Fibroblast of lung (primary cell): Measurements from ENCODE around the gene MOGAT1. TPM values are rescaled to one million over a fixed set of nuclear protein-coding genes. Genes with fewer than 3 reads are reported as not detected.

Experiments
- DNase-seq, 2 donors: peaks; one replicate each; pipeline versions ENCODE4 v3.0.0 to v3.0.0-alpha.2; 2010; ENCODE audit warnings: low read depth in 2 of 2
- H2AFZ ChIP-seq: 2 replicates; pipeline ENCODE4 v1.5.1; 2012; ENCODE audit warnings: low read length, control low read depth, inconsistent platforms
- H3K27ac ChIP-seq: 2 replicates; pipeline ENCODE4 v1.5.1; 2011; ENCODE audit warnings: low read length, control low read depth; ENCODE audit not compliant: insufficient read depth
- H3K27me3 ChIP-seq: 2 replicates; pipeline ENCODE4 v1.5.1; 2011; ENCODE audit warnings: mild to moderate bottlenecking, low read length; ENCODE audit not compliant: control insufficient read depth, insufficient read depth
- H3K36me3 ChIP-seq: 2 replicates; pipeline ENCODE4 v1.5.1; 2011; ENCODE audit warnings: low read length; ENCODE audit not compliant: control insufficient read depth, insufficient read depth
- H3K4me1 ChIP-seq: 2 replicates; pipeline ENCODE4 v1.5.1; 2011; ENCODE audit warnings: low read length; ENCODE audit not compliant: control insufficient read depth, insufficient read depth; ENCODE audit errors: extremely low read depth
- H3K4me2 ChIP-seq: 2 replicates; pipeline ENCODE4 v1.5.1; 2011; ENCODE audit warnings: low read length, control low read depth; ENCODE audit not compliant: insufficient read depth; ENCODE audit errors: extremely low read depth
- H3K4me3 ChIP-seq, 4 experiments: fragments of 200-600 bp in 1 of 4; sonication (generic) in 1 of 4; replicated peaks in 1 of 4; 2 replicates each; pipeline ENCODE4 v1.5.1; 2011 to 2016; ENCODE audit warnings: low read length in 4 of 4, low read depth in 3 of 4, mild to moderate bottlenecking in 3 of 4, control low read depth in 2 of 4, inconsistent platforms in 1 of 4, mixed read lengths in 1 of 4; ENCODE audit not compliant: insufficient read depth in 1 of 4; ENCODE audit errors: control extremely low read depth in 1 of 4
- H3K79me2 ChIP-seq: 2 replicates; pipeline ENCODE4 v1.5.1; 2012; ENCODE audit warnings: mild to moderate bottlenecking, low read length, inconsistent platforms; ENCODE audit not compliant: control insufficient read depth, insufficient read depth
- H3K9ac ChIP-seq: 2 replicates; pipeline ENCODE4 v1.5.1; 2011; ENCODE audit warnings: mild to moderate bottlenecking, low read length, control low read depth; ENCODE audit not compliant: insufficient read depth
- H3K9me3 ChIP-seq: 2 replicates; pipeline ENCODE4 v1.5.1; 2012; ENCODE audit warnings: low read depth, low read length; ENCODE audit not compliant: control insufficient read depth, insufficient read depth
- H4K20me1 ChIP-seq: 2 replicates; pipeline ENCODE4 v1.5.1; 2011; ENCODE audit warnings: low read length; ENCODE audit not compliant: control insufficient read depth, insufficient read depth; ENCODE audit errors: extremely low read depth
- EZH2 ChIP-seq: IDR thresholded peaks from 2 replicates; pipeline ENCODE4 v1.5.1; 2012; ENCODE audit warnings: low read length, control low read depth, mild to moderate bottlenecking; ENCODE audit errors: missing control alignments
- polyA plus RNA-seq, 2 donors: library from polyadenylated mRNA; depleted of rRNA in 1 of 2; stranded (reverse) in 1 of 2; unstranded in 1 of 2; fragments of >200 nt; gene quantifications; 2 replicates each; pipeline ENCODE4 v1.2.1, GENCODE V29; 2011 to 2012; ENCODE audit warnings: missing spikeins in 1 of 2
- total RNA-seq: library from RNA; depleted of rRNA; stranded (reverse); fragments of >200 nt; gene quantifications from 2 replicates; pipeline ENCODE4 v1.2.1, GENCODE V29; 2014
- TF ChIP-seq, protein P1 (sequence below), 2 donors: IDR thresholded peaks in 1 of 2; conservative IDR thresholded peaks in 1 of 2; 1 replicate in 1 of 2; 2 replicates in 1 of 2; pipeline ENCODE4 v1.5.1; 2011 to 2012; ENCODE audit warnings: low read length in 2 of 2, control low read depth in 1 of 2, inconsistent platforms in 1 of 2, low read depth in 1 of 2, mild to moderate bottlenecking in 1 of 2

The MOGAT1 gene
- total and polyA plus RNA-seq, 2 donors (not counting 1 experiment from before 2014, with no cell fraction given) = not detected

DNA sequence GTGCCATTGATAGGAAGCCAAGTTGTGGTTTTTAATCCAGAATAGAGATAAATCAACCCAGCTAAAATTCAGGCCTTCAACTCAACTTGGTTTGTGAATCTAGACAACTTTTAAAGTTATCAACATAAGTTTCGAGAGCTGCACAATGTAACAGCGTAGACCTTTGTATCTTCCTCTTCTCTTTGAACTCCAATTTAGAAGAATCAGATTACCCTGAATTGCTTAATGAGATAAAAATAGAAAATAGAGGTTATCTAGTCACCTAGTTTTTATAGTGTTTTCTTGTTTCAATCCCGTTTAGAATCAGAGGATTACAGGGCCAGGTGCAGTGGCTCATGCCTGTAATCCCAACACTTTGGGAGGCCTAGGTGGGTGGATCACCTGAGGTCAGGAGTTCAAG, 12.3 kb downstream of the MOGAT1 start:
- no peak overlapping the region for H3K4me2 ChIP-seq
- H4K20me1 ChIP-seq = no peaks in the 10 kb centered on the region
- no peak for TF ChIP-seq EZH2
- TF ChIP-seq, protein P1, sequence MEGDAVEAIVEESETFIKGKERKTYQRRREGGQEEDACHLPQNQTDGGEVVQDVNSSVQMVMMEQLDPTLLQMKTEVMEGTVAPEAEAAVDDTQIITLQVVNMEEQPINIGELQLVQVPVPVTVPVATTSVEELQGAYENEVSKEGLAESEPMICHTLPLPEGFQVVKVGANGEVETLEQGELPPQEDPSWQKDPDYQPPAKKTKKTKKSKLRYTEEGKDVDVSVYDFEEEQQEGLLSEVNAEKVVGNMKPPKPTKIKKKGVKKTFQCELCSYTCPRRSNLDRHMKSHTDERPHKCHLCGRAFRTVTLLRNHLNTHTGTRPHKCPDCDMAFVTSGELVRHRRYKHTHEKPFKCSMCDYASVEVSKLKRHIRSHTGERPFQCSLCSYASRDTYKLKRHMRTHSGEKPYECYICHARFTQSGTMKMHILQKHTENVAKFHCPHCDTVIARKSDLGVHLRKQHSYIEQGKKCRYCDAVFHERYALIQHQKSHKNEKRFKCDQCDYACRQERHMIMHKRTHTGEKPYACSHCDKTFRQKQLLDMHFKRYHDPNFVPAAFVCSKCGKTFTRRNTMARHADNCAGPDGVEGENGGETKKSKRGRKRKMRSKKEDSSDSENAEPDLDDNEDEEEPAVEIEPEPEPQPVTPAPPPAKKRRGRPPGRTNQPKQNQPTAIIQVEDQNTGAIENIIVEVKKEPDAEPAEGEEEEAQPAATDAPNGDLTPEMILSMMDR (conservative IDR thresholded peaks at IDR 0.05 in 1 of 2, IDR thresholded peaks at IDR 0.05 in 1 of 2; ENCODE audit: low read depth in 1 of 2, low read length in 2 of 2) = no peak
- DNase-seq = no peak
- no peaks in the 10 kb centered on the region for H3K79me2 ChIP-seq
- H3K4me3 ChIP-seq = no peak overlapping the region
- no peak overlapping the region for H2AFZ ChIP-seq
- no peaks in the 10 kb centered on the region for H3K9me3 ChIP-seq
- no peaks in the 10 kb centered on the region for H3K4me1 ChIP-seq
- H3K36me3 ChIP-seq = no peaks in the 10 kb centered on the region
- peaks cover 3% of the 10 kb centered on the region for H3K27me3 ChIP-seq
- H3K27ac ChIP-seq = no peak overlapping the region
- H3K9ac ChIP-seq = no peak overlapping the region

DNA sequence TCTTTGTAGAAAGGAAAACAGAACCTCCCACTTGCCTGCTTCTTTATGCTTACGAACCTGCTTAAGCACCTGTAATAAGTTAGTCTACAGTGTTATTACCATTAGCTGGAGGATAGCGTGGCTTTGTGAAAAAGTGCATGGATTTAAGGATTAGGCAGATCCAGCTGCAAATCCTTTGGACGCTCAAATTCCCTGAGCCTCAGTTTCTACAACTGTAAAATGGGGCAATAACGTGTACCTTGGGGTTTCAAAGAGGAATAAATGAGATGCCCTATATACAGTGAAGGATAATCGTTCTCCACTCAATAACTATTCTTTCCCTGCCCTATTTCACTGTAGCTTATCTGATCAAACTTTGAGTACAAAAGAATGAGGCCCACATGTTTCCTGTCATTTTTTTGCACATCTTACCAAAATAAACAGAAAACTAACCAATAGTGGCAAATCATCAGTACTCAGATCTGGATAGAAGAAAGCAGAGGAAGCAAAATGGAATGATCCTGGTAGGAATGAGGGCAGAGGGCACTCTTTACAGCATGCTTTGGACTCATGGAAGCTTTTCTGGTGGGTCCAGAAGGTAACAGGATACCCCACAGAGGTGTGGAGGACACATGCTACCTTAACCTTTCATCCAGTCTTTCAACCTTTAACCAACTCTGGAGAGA, 14.8 kb downstream of the MOGAT1 start:
- no peak for DNase-seq
- Histone ChIP-seq H3K9ac (no peak overlapping the region), H3K4me3 (no peak overlapping the region), H3K9me3 (no peaks in the 10 kb centered on the region), H3K36me3 (no peaks in the 10 kb centered on the region), H2AFZ (no peak overlapping the region), H3K27me3 (peaks cover 1% of the 10 kb centered on the region), H3K27ac (no peak overlapping the region), H3K4me1 (peaks cover 2% of the 10 kb centered on the region), H4K20me1 (no peaks in the 10 kb centered on the region), H3K4me2 (no peak overlapping the region), H3K79me2 (no peaks in the 10 kb centered on the region)
- TF ChIP-seq, protein P1 (conservative IDR thresholded peaks at IDR 0.05 in 1 of 2, IDR thresholded peaks at IDR 0.05 in 1 of 2; ENCODE audit: low read depth in 1 of 2, low read length in 2 of 2) = no peak
- TF ChIP-seq EZH2 = no peak

DNA sequence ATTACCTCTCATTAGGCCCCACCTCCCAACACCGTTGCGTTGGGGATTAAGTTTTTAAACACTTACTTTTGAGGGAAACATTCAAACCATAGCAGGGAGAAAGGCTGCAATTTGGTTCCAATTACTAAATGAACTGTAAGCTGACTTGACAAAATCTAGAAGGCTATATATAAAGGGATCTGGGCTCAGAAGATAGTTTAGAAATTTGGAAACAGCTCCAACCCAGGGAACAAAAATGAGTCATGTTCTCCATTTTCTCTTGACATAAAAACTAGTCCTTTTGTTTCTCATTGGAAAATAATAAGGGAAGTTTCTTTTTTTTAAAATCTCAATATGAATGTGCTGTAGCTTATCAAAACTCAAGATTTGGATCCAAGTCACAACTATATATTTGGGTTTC, 17.5 kb downstream of the MOGAT1 start:
- no peak overlapping the region for H2AFZ ChIP-seq
- DNase-seq = peak; percentile 23 to 59
- H3K9me3 ChIP-seq = no peaks in the 10 kb centered on the region
- no peak overlapping the region for H3K4me2 ChIP-seq
- H3K36me3 ChIP-seq = no peaks in the 10 kb centered on the region
- no peak for TF ChIP-seq EZH2
- peaks cover 2% of the 10 kb centered on the region for H3K4me1 ChIP-seq
- H3K27me3 ChIP-seq = no peaks in the 10 kb centered on the region
- H3K79me2 ChIP-seq = no peaks in the 10 kb centered on the region
- no peak overlapping the region for H3K4me3 ChIP-seq
- no peak overlapping the region for H3K9ac ChIP-seq
- no peaks in the 10 kb centered on the region for H4K20me1 ChIP-seq
- no peak overlapping the region for H3K27ac ChIP-seq
